Ovary (tissue), 3 donors: ENCODE data around the gene GCN1.

ENCODE experiments used
- CTCF ChIP-seq, 3 donors: fragments of 450-650 bp in 2 of 3; fragments of 200-600 bp in 1 of 3; IDR thresholded peaks; one replicate each; pipeline versions ENCODE4 v1.5.1 to v1.8.0; 2016 to 2022; ENCODE audit warnings: antibody characterized with exemption in 3 of 3, mild to moderate bottlenecking in 1 of 3
- EP300 ChIP-seq: sonication (generic); formaldehyde crosslinking; IDR thresholded peaks from one replicate; pipeline ENCODE4 v1.6.1; 2017; ENCODE audit warnings: antibody characterized with exemption
- donor health status: DM: no; HTN: no; CAD: no.

GRCh38 chr12:120162763-120163162, 31.8 kb downstream of the GCN1 start:
- no peak for TF ChIP-seq CTCF (IDR thresholded peaks at IDR 0.05)
- TF ChIP-seq EP300 = no peak
